Fibroblast of lung (primary cell): Measurements from ENCODE around the gene HDLBP. TPM values are rescaled to one million over a fixed set of nuclear protein-coding genes. Genes with fewer than 3 reads are reported as not detected.

ENCODE experiments used
- DNase-seq, 2 donors: peaks; one replicate each; pipeline versions ENCODE4 v3.0.0 to v3.0.0-alpha.2; 2010; ENCODE audit warnings: low read depth in 2 of 2
- H2AFZ ChIP-seq: 2 replicates; pipeline ENCODE4 v1.5.1; 2012; ENCODE audit warnings: low read length, control low read depth, inconsistent platforms
- H3K27ac ChIP-seq: 2 replicates; pipeline ENCODE4 v1.5.1; 2011; ENCODE audit warnings: low read length, control low read depth; ENCODE audit not compliant: insufficient read depth
- H3K27me3 ChIP-seq: 2 replicates; pipeline ENCODE4 v1.5.1; 2011; ENCODE audit warnings: mild to moderate bottlenecking, low read length; ENCODE audit not compliant: control insufficient read depth, insufficient read depth
- H3K36me3 ChIP-seq: 2 replicates; pipeline ENCODE4 v1.5.1; 2011; ENCODE audit warnings: low read length; ENCODE audit not compliant: control insufficient read depth, insufficient read depth
- H3K4me1 ChIP-seq: 2 replicates; pipeline ENCODE4 v1.5.1; 2011; ENCODE audit warnings: low read length; ENCODE audit not compliant: control insufficient read depth, insufficient read depth; ENCODE audit errors: extremely low read depth
- H3K4me2 ChIP-seq: 2 replicates; pipeline ENCODE4 v1.5.1; 2011; ENCODE audit warnings: low read length, control low read depth; ENCODE audit not compliant: insufficient read depth; ENCODE audit errors: extremely low read depth
- H3K4me3 ChIP-seq, 4 experiments: fragments of 200-600 bp in 1 of 4; sonication (generic) in 1 of 4; replicated peaks in 1 of 4; 2 replicates each; pipeline ENCODE4 v1.5.1; 2011 to 2016; ENCODE audit warnings: low read length in 4 of 4, low read depth in 3 of 4, mild to moderate bottlenecking in 3 of 4, control low read depth in 2 of 4, inconsistent platforms in 1 of 4, mixed read lengths in 1 of 4; ENCODE audit not compliant: insufficient read depth in 1 of 4; ENCODE audit errors: control extremely low read depth in 1 of 4
- H3K79me2 ChIP-seq: 2 replicates; pipeline ENCODE4 v1.5.1; 2012; ENCODE audit warnings: mild to moderate bottlenecking, low read length, inconsistent platforms; ENCODE audit not compliant: control insufficient read depth, insufficient read depth
- H3K9ac ChIP-seq: 2 replicates; pipeline ENCODE4 v1.5.1; 2011; ENCODE audit warnings: mild to moderate bottlenecking, low read length, control low read depth; ENCODE audit not compliant: insufficient read depth
- H3K9me3 ChIP-seq: 2 replicates; pipeline ENCODE4 v1.5.1; 2012; ENCODE audit warnings: low read depth, low read length; ENCODE audit not compliant: control insufficient read depth, insufficient read depth
- H4K20me1 ChIP-seq: 2 replicates; pipeline ENCODE4 v1.5.1; 2011; ENCODE audit warnings: low read length; ENCODE audit not compliant: control insufficient read depth, insufficient read depth; ENCODE audit errors: extremely low read depth
- EZH2 ChIP-seq: IDR thresholded peaks from 2 replicates; pipeline ENCODE4 v1.5.1; 2012; ENCODE audit warnings: low read length, control low read depth, mild to moderate bottlenecking; ENCODE audit errors: missing control alignments
- polyA plus RNA-seq, 2 donors: library from polyadenylated mRNA; depleted of rRNA in 1 of 2; stranded (reverse) in 1 of 2; unstranded in 1 of 2; fragments of >200 nt; gene quantifications; 2 replicates each; pipeline ENCODE4 v1.2.1, GENCODE V29; 2011 to 2012; ENCODE audit warnings: missing spikeins in 1 of 2
- total RNA-seq: library from RNA; depleted of rRNA; stranded (reverse); fragments of >200 nt; gene quantifications from 2 replicates; pipeline ENCODE4 v1.2.1, GENCODE V29; 2014
- TF ChIP-seq, protein P1 (sequence below), 2 donors: IDR thresholded peaks in 1 of 2; conservative IDR thresholded peaks in 1 of 2; 1 replicate in 1 of 2; 2 replicates in 1 of 2; pipeline ENCODE4 v1.5.1; 2011 to 2012; ENCODE audit warnings: low read length in 2 of 2, control low read depth in 1 of 2, inconsistent platforms in 1 of 2, low read depth in 1 of 2, mild to moderate bottlenecking in 1 of 2

Gene HDLBP
- total and polyA plus RNA-seq, 2 donors (not counting 1 experiment from before 2014, with no cell fraction given) = 626 to 1,354 TPM

DNA sequence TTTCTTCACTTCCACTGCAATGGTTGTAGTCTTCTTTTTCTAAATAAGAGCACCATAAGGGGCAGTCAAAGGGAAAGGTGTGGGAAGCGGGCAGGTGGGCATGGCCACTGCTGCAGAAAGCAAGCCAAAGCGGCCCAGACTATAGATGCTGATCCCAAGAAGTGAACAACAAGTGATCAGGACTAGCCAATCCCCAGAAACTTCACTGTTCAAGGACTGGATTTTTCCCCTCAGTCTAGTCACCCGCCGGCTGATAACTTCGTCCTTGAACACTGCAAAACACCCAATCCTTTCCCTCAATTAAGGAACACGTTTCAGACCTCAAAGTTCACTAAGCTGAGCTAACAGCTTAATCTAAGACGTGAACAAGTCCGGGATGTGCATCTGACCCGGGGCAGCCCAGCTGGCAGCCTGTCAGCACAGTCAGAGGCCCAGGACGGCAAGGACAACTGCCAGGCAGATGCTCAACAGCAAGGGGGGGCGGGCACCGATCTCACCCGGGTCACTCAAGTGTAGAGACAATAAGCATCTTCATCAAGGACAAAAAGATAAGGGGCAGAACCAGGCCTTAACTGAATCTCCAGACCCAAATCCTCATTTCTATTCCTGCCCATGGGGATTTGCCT lies 59.8 kb downstream of the HDLBP start:
- Histone ChIP-seq H2AFZ (no peak overlapping the region), H3K4me1 (peaks cover 6% of the 10 kb centered on the region), H4K20me1 (peaks cover 2% of the 10 kb centered on the region), H3K9ac (no peak overlapping the region), H3K4me3 (no peak overlapping the region), H3K27me3 (no peaks in the 10 kb centered on the region), H3K27ac (no peak overlapping the region), H3K36me3 (peaks cover 44% of the 10 kb centered on the region), H3K4me2 (no peak overlapping the region), H3K79me2 (peaks cover 52% of the 10 kb centered on the region), H3K9me3 (no peaks in the 10 kb centered on the region)
- TF ChIP-seq, protein P1, sequence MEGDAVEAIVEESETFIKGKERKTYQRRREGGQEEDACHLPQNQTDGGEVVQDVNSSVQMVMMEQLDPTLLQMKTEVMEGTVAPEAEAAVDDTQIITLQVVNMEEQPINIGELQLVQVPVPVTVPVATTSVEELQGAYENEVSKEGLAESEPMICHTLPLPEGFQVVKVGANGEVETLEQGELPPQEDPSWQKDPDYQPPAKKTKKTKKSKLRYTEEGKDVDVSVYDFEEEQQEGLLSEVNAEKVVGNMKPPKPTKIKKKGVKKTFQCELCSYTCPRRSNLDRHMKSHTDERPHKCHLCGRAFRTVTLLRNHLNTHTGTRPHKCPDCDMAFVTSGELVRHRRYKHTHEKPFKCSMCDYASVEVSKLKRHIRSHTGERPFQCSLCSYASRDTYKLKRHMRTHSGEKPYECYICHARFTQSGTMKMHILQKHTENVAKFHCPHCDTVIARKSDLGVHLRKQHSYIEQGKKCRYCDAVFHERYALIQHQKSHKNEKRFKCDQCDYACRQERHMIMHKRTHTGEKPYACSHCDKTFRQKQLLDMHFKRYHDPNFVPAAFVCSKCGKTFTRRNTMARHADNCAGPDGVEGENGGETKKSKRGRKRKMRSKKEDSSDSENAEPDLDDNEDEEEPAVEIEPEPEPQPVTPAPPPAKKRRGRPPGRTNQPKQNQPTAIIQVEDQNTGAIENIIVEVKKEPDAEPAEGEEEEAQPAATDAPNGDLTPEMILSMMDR (conservative IDR thresholded peaks at IDR 0.05 in 1 of 2, IDR thresholded peaks at IDR 0.05 in 1 of 2; ENCODE audit: low read depth in 1 of 2, low read length in 2 of 2) = no peak
- no peak for TF ChIP-seq EZH2
- DNase-seq = no peak

DNA sequence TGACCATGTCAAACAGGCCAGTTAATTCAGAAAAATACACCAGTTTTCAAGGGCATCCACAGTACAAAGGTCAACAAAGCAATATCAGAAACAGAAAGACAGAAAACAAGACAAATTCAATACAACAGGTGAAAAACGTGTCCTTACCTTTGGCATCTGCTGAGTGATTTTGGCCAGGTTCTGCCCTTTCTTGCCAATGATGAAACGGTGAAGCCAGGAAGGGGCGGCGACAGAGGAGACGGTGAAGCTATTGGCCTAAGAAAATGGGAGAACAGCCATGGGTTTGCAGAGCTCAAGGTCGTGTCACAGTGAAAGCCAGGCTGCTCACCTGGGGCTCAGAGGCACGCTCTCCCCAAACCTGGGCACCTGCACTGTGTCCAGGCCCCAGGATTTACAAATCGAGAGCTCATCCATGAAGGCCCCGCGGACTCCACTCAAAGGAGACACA lies 60.5 kb downstream of the HDLBP start:
- no peak overlapping the region for H3K9ac ChIP-seq
- H3K9me3 ChIP-seq = no peaks in the 10 kb centered on the region
- no peak overlapping the region for H3K27ac ChIP-seq
- H3K4me2 ChIP-seq = no peak overlapping the region
- no peak overlapping the region for H2AFZ ChIP-seq
- TF ChIP-seq, protein P1 (conservative IDR thresholded peaks at IDR 0.05 in 1 of 2, IDR thresholded peaks at IDR 0.05 in 1 of 2; ENCODE audit: low read depth in 1 of 2, low read length in 2 of 2) = no peak
- no peak for TF ChIP-seq EZH2
- no peaks in the 10 kb centered on the region for H3K27me3 ChIP-seq
- peaks cover 51% of the 10 kb centered on the region for H3K79me2 ChIP-seq
- H3K36me3 ChIP-seq = peaks cover 48% of the 10 kb centered on the region
- no peak overlapping the region for H3K4me3 ChIP-seq
- H3K4me1 ChIP-seq = peaks cover 6% of the 10 kb centered on the region
- peaks cover 2% of the 10 kb centered on the region for H4K20me1 ChIP-seq
- no peak for DNase-seq

DNA sequence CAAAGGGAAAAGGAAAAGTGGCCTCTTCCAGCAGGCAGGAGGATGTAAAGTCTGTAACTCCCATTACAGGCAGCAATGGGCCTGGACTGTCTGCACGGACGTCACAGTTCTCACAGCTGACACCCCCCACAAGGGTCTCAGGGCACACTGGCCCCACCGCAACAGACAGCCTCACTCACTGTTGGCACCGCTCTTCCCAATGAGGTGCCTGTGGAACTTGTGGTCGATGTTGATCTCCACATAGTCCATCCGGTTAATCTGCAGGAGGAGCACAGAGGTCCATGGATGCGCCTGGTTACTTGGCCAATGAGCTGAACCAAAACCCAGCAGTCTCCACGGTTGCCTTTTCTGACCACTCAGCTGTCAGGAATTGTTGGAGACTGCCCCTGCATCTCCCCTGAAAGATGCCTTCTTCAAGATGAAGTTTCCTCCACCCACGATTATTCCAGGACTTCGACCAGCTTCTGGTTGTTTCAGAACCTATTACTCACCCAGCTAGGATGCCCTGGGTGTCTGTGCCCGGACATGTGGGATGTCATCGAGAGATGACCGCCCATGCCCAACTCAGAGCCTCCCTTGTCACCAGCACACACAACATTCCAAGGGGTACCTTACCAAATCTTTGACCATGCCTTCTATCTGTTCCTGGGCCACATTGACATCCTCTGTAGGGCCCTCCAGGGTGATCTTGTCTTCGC lies 62.5 kb downstream of the HDLBP start:
- peaks cover 2% of the 10 kb centered on the region for H4K20me1 ChIP-seq
- H3K4me2 ChIP-seq = no peak overlapping the region
- DNase-seq = no peak
- H3K27me3 ChIP-seq = no peaks in the 10 kb centered on the region
- H3K36me3 ChIP-seq = peaks cover 61% of the 10 kb centered on the region
- no peak overlapping the region for H2AFZ ChIP-seq
- H3K79me2 ChIP-seq = peaks cover 41% of the 10 kb centered on the region
- H3K4me3 ChIP-seq = no peak overlapping the region
- TF ChIP-seq, protein P1 (conservative IDR thresholded peaks at IDR 0.05 in 1 of 2, IDR thresholded peaks at IDR 0.05 in 1 of 2; ENCODE audit: low read depth in 1 of 2, low read length in 2 of 2) = no peak
- no peak for TF ChIP-seq EZH2
- H3K9ac ChIP-seq = no peak overlapping the region
- no peaks in the 10 kb centered on the region for H3K4me1 ChIP-seq
- no peaks in the 10 kb centered on the region for H3K9me3 ChIP-seq
- H3K27ac ChIP-seq = no peak overlapping the region
